ENCODE results near the gene ITCH.
"Not testable (repeated sequence)": the region's sequence is repeated elsewhere in the genome, so short reads cannot be mapped to it uniquely, and the experiment has no call there.

ITCH gene

GRCh38 chr20:34472246-34472925 lies 109.3 kb downstream of the ITCH start:
- DNase-seq: peak; percentile 43

- DNase-seq: peak; percentile 58
Observed at GRCh38 chr20:34473262-34473883, 110.3 kb downstream of the ITCH start.

GRCh38 chr20:34475979-34476736 lies 113.1 kb downstream of the ITCH start:
- peak; percentile 38 for DNase-seq

- DNase-seq: no peak
Observed at GRCh38 chr20:34479627-34480026, 116.6 kb downstream of the ITCH start.

- DNase-seq: not testable (repeated sequence)
Observed at GRCh38 chr20:34482154-34482553, 119.1 kb downstream of the ITCH start.

GRCh38 chr20:34483585-34484220 lies 120.6 kb downstream of the ITCH start:
- not testable (repeated sequence) for DNase-seq

- DNase-seq: no peak
Observed at GRCh38 chr20:34485068-34485634, 122.1 kb downstream of the ITCH start.

GRCh38 chr20:34491226-34491931 lies 128.3 kb downstream of the ITCH start:
- DNase-seq: no peak

GRCh38 chr20:34491932-34492509 lies 128.9 kb downstream of the ITCH start:
- DNase-seq: no peak

GRCh38 chr20:34493646-34494045 lies 130.6 kb downstream of the ITCH start:
- no peak for DNase-seq

- DNase-seq: no peak
Observed at GRCh38 chr20:34495307-34495706, 132.2 kb downstream of the ITCH start.

GRCh38 chr20:34495916-34496315 lies 132.8 kb downstream of the ITCH start:
- DNase-seq: no peak

- not testable (repeated sequence) for DNase-seq
Observed at GRCh38 chr20:34497596-34497995, 134.5 kb downstream of the ITCH start.

GRCh38 chr20:34500823-34501222 lies 137.8 kb downstream of the ITCH start:
- no peak for DNase-seq

GRCh38 chr20:34506480-34506879 lies 143.4 kb downstream of the ITCH start:
- no peak for DNase-seq

- no peak for DNase-seq
Observed at GRCh38 chr20:34507702-34508413, 144.8 kb downstream of the ITCH start.

GRCh38 chr20:34510575-34510974 lies 147.5 kb downstream of the ITCH start:
- no peak for DNase-seq

- no peak for DNase-seq
Observed at GRCh38 chr20:34511891-34512265, 148.8 kb downstream of the ITCH start.

GRCh38 chr20:34512266-34512954 lies 149.3 kb downstream of the ITCH start:
- peak; percentile 19 for DNase-seq

GRCh38 chr20:34512955-34513419 lies 149.9 kb downstream of the ITCH start:
- DNase-seq: peak; percentile 90

- DNase-seq: not testable (repeated sequence)
Observed at GRCh38 chr20:34514034-34514433, 151.0 kb downstream of the ITCH start.
